CD14-positive monocyte (primary cell): ENCODE measurements around the gene LHCGR. TPM values are rescaled to one million over a fixed set of nuclear protein-coding genes. Genes with fewer than 3 reads are reported as not detected.
"Not testable (repeated sequence)": the region's sequence is repeated elsewhere in the genome, so short reads cannot be mapped to it uniquely, and the experiment has no call there.

Experiments used
- DNase-seq, 3 donors: peaks; one replicate each; pipeline ENCODE4 v3.0.0-alpha.2; 2011 to 2022
- H2AFZ ChIP-seq: 2 replicates; pipeline ENCODE4 v1.6.0; 2012; ENCODE audit warnings: mild to moderate bottlenecking, low read depth, low read length, inconsistent platforms; ENCODE audit not compliant: insufficient read depth, poor library complexity, severe bottlenecking
- H3K27ac ChIP-seq, 2 donors: 1 replicate in 1 of 2; 2 replicates in 1 of 2; pipeline ENCODE4 v1.5.1; 2012 to 2013; ENCODE audit warnings: low read length in 2 of 2, control low read depth in 1 of 2, inconsistent platforms in 1 of 2, low read depth in 1 of 2, mild to moderate bottlenecking in 1 of 2
- H3K27me3 ChIP-seq, 2 donors: one replicate each; pipeline versions ENCODE4 v1.6.0 to v1.6.1; 2011 to 2013; ENCODE audit warnings: low read length in 2 of 2; ENCODE audit not compliant: control insufficient read depth in 2 of 2, insufficient read depth in 2 of 2
- H3K36me3 ChIP-seq, 2 donors: replicated peaks in 1 of 2; 1 replicate in 1 of 2; 2 replicates in 1 of 2; pipeline versions ENCODE4 v1.5.1 to v1.6.1; 2012 to 2013; ENCODE audit warnings: low read length in 2 of 2, control low read depth in 1 of 2, inconsistent platforms in 1 of 2, mild to moderate bottlenecking in 1 of 2; ENCODE audit not compliant: insufficient read depth in 2 of 2, control insufficient read depth in 1 of 2
- H3K4me1 ChIP-seq, 2 donors: 1 replicate in 1 of 2; 2 replicates in 1 of 2; pipeline versions ENCODE4 v1.5.1 to v1.6.1; 2012 to 2013; ENCODE audit warnings: low read length in 2 of 2, control low read depth in 1 of 2, inconsistent platforms in 1 of 2, mild to moderate bottlenecking in 1 of 2, moderate library complexity in 1 of 2; ENCODE audit not compliant: insufficient read depth in 2 of 2, control insufficient read depth in 1 of 2
- H3K4me2 ChIP-seq: replicated peaks from 2 replicates; pipeline ENCODE3; 2012; ENCODE audit warnings: low read length, moderate library complexity, mild to moderate bottlenecking; ENCODE audit not compliant: poor library complexity, severe bottlenecking; ENCODE audit errors: extremely low read depth
- H3K4me3 ChIP-seq, 3 experiments: fragments of 200-600 bp in 1 of 3; sonication (generic) in 1 of 3; replicated peaks in 1 of 3; 1 replicate in 2 of 3; 2 replicates in 1 of 3; pipeline ENCODE4 v1.5.1; 2011 to 2013; ENCODE audit warnings: low read length in 3 of 3, mild to moderate bottlenecking in 3 of 3, control low read depth in 2 of 3, low read depth in 2 of 3, inconsistent platforms in 1 of 3, moderate library complexity in 1 of 3
- H3K79me2 ChIP-seq: 2 replicates; pipeline ENCODE4 v1.6.0; 2012; ENCODE audit warnings: mild to moderate bottlenecking, control low read depth, inconsistent platforms, low read length, moderate library complexity; ENCODE audit not compliant: insufficient read depth
- H3K9ac ChIP-seq: 2 replicates; pipeline ENCODE4 v1.6.0; 2017; ENCODE audit warnings: low read length, mild to moderate bottlenecking; ENCODE audit not compliant: insufficient read depth, poor library complexity, severe bottlenecking
- H3K9me3 ChIP-seq, 2 donors: replicated peaks in 1 of 2; 1 replicate in 1 of 2; 2 replicates in 1 of 2; pipeline versions ENCODE4 v1.5.1 to v1.6.1; 2012 to 2013; ENCODE audit warnings: low read length in 2 of 2, control low read depth in 1 of 2; ENCODE audit not compliant: control insufficient read depth in 1 of 2, insufficient read depth in 1 of 2
- H4K20me1 ChIP-seq: 2 replicates; pipeline ENCODE4 v1.6.0; 2012; ENCODE audit warnings: mild to moderate bottlenecking, low read length, control low read depth, moderate library complexity; ENCODE audit not compliant: insufficient read depth
- H3K27ac Mint-ChIP-seq, 7 donors: one replicate each; pipeline ENCODE4 v1.8.0; 2020; ENCODE audit warnings: mild to moderate bottlenecking in 7 of 7, mixed read lengths in 7 of 7, moderate library complexity in 6 of 7, inconsistent platforms in 2 of 7
- H3K27me3 Mint-ChIP-seq, 3 donors: one replicate each; pipeline ENCODE4 v1.8.0; 2021 to 2022; ENCODE audit warnings: low read depth in 3 of 3, mild to moderate bottlenecking in 3 of 3, mixed read lengths in 3 of 3, moderate library complexity in 3 of 3, inconsistent platforms in 1 of 3
- H3K36me3 Mint-ChIP-seq, 2 donors: one replicate each; pipeline ENCODE4 v1.8.0; 2020; ENCODE audit warnings: mixed read lengths in 2 of 2, inconsistent platforms in 1 of 2, mild to moderate bottlenecking in 1 of 2
- H3K4me1 Mint-ChIP-seq: one replicate; pipeline ENCODE4 v1.8.0; 2020; ENCODE audit warnings: mild to moderate bottlenecking, mixed read lengths
- H3K4me3 Mint-ChIP-seq, 2 donors: one replicate each; pipeline ENCODE4 v1.8.0; 2020; ENCODE audit warnings: mild to moderate bottlenecking in 2 of 2, mixed read lengths in 2 of 2, moderate library complexity in 1 of 2
- H3K9me3 Mint-ChIP-seq, 7 donors: one replicate each; pipeline ENCODE4 v1.8.0; 2020 to 2022; ENCODE audit warnings: mixed read lengths in 7 of 7, mild to moderate bottlenecking in 6 of 7, moderate library complexity in 6 of 7, inconsistent platforms in 2 of 7
- CTCF ChIP-seq: fragments of 200-600 bp; IDR thresholded peaks from one replicate; pipeline ENCODE4 v1.8.0; 2022; ENCODE audit warnings: antibody characterized with exemption, mild to moderate bottlenecking
- WGBS: methylation state at CpG from one replicate; pipeline ENCODE4 v1.1.5; 2013; ENCODE audit warnings: missing lambda C conversion rate; ENCODE audit not compliant: insufficient coverage; 5-methylcytosine and 5-hydroxymethylcytosine counted together
- intact Hi-C, 2 donors: fragments of 100-400 bp; cut with micrococcal nuclease; formaldehyde crosslinking; loops; one replicate each; pipeline versions ENCODE4 v1.15.0 to v1.15.1; 2023
- polyA plus RNA-seq, 3 donors: library from polyadenylated mRNA; depleted of rRNA in 1 of 3; unstranded in 2 of 3; stranded (reverse) in 1 of 3; fragments of 300-500 nt in 2 of 3; fragments of >200 nt in 1 of 3; fragmentation: Illumina TruSeq in 2 of 3; gene quantifications; 1 replicate in 2 of 3; 2 replicates in 1 of 3; pipeline ENCODE4 v1.2.3, GENCODE V29; 2012 to 2021

Gene LHCGR
- polyA plus RNA-seq, 3 donors: not detected

GRCh38 chr2:48709096-48710034, 46.2 kb downstream of the LHCGR start:
- H3K4me3 ChIP-seq: no peak overlapping the region
- H3K4me1 ChIP-seq: no peaks in the 10 kb centered on the region
- H3K27ac Mint-ChIP-seq: no peak overlapping the region
- H3K4me3 Mint-ChIP-seq: no peak overlapping the region
- H4K20me1 ChIP-seq: no peaks in the 10 kb centered on the region
- TF ChIP-seq CTCF: no peak
- H3K27ac ChIP-seq: no peak overlapping the region
- H3K9ac ChIP-seq: no peak overlapping the region
- H3K4me2 ChIP-seq: no peak overlapping the region
- no peaks in the 10 kb centered on the region for H3K9me3 ChIP-seq
- intact Hi-C loops: no loop called here
- WGBS: 87% methylated on average over 4 of the region's 7 CpGs
- H3K27me3 Mint-ChIP-seq: peaks cover 0 to 6% (median 3%) of the 10 kb centered on the region in 3 donors
- no peaks in the 10 kb centered on the region for H3K79me2 ChIP-seq
- H3K4me1 Mint-ChIP-seq: no peaks in the 10 kb centered on the region
- no peaks in the 10 kb centered on the region for H3K36me3 ChIP-seq
- H2AFZ ChIP-seq: no peak overlapping the region
- no peaks in the 10 kb centered on the region for H3K27me3 ChIP-seq
- no peaks in the 10 kb centered on the region for H3K36me3 Mint-ChIP-seq
- peaks cover 0 to 13% (median 0%) of the 10 kb centered on the region in 7 donors for H3K9me3 Mint-ChIP-seq
- no peak for DNase-seq

- intact Hi-C loops: no loop called here
- Histone ChIP-seq H3K9ac (no peak overlapping the region), H3K79me2 (no peaks in the 10 kb centered on the region), H3K4me2 (no peak overlapping the region), H3K4me3 (no peak overlapping the region), H3K4me1 (no peaks in the 10 kb centered on the region), H3K36me3 (no peaks in the 10 kb centered on the region), H3K9me3 (no peaks in the 10 kb centered on the region), H3K27me3 (no peaks in the 10 kb centered on the region), H2AFZ (no peak overlapping the region), H4K20me1 (no peaks in the 10 kb centered on the region), H3K27ac (no peak overlapping the region)
- WGBS: 79% methylated on average over 4 of the region's 6 CpGs
- H3K9me3 Mint-ChIP-seq: peaks cover 0 to 13% (median 2%) of the 10 kb centered on the region in 7 donors
- H3K27ac Mint-ChIP-seq: no peak overlapping the region
- H3K4me1 Mint-ChIP-seq: no peaks in the 10 kb centered on the region
- no peak for DNase-seq
- H3K4me3 Mint-ChIP-seq: no peak overlapping the region
- no peaks in the 10 kb centered on the region for H3K36me3 Mint-ChIP-seq
- no peak for TF ChIP-seq CTCF
- peaks cover 0 to 6% (median 3%) of the 10 kb centered on the region in 3 donors for H3K27me3 Mint-ChIP-seq
Measured at GRCh38 chr2:48707466-48707865, 48.1 kb downstream of the LHCGR start.

GRCh38 chr2:48703621-48704020, 51.9 kb downstream of the LHCGR start:
- H3K79me2 ChIP-seq, H4K20me1 ChIP-seq, DNase-seq, H3K27ac Mint-ChIP-seq, H3K27ac ChIP-seq, H3K9me3 ChIP-seq, H3K27me3 ChIP-seq, H3K36me3 ChIP-seq, H3K4me1 Mint-ChIP-seq, H3K4me3 ChIP-seq, H3K27me3 Mint-ChIP-seq, H3K4me1 ChIP-seq, intact Hi-C loops, H3K4me2 ChIP-seq, H3K36me3 Mint-ChIP-seq, H2AFZ ChIP-seq, H3K9ac ChIP-seq, H3K4me3 Mint-ChIP-seq: not testable (repeated sequence)
- peaks cover 0 to 13% (median 2%) of the 10 kb centered on the region in 7 donors for H3K9me3 Mint-ChIP-seq
- WGBS: no CpG with 5 or more reads among the region's 6 CpGs
